HepG2 (cell line): Measurements from ENCODE around the gene CDH22. TPM values are rescaled to one million over a fixed set of nuclear protein-coding genes. Genes with fewer than 3 reads are reported as not detected.

Experiments
- AGO1 ChIP-seq: fragments of 200-400 bp; formaldehyde crosslinking; IDR thresholded peaks from 2 replicates; pipeline ENCODE4 v1.6.1; 2017; ENCODE audit warnings: mild to moderate bottlenecking, low read depth, low read length, moderate library complexity; ENCODE audit not compliant: poor library complexity, severe bottlenecking
- ARNT2 ChIP-seq: sonication (generic); formaldehyde crosslinking; IDR thresholded peaks from 2 replicates; pipeline ENCODE4 v1.8.0; 2022; ENCODE audit warnings: mild to moderate bottlenecking, low read depth, missing genetic modification reagents, moderate library complexity
- ATF7-NPFF ChIP-seq: sonication (generic); formaldehyde crosslinking; IDR thresholded peaks from 2 replicates; pipeline ENCODE4 v1.8.1; 2023; ENCODE audit warnings: mild to moderate bottlenecking, low read depth, missing genetic modification reagents, moderate library complexity
- BCL6 ChIP-seq: IDR thresholded peaks from 2 replicates; pipeline ENCODE4 v1.6.1; 2016; ENCODE audit warnings: missing genetic modification reagents, missing compliant biosample characterization
- BORCS8-MEF2B ChIP-seq: sonication (generic); formaldehyde crosslinking; IDR thresholded peaks from 2 replicates; pipeline ENCODE4 v1.8.0; 2022; ENCODE audit warnings: mild to moderate bottlenecking, missing genetic modification reagents
- DNMT1 ChIP-seq: sonication (generic); formaldehyde crosslinking; IDR thresholded peaks from 2 replicates; pipeline ENCODE4 v1.5.1; 2020; ENCODE audit warnings: mild to moderate bottlenecking, missing genetic modification reagents
- GABPB1 ChIP-seq: IDR thresholded peaks from 2 replicates; pipeline ENCODE4 v1.6.1; 2016; ENCODE audit warnings: mild to moderate bottlenecking, missing genetic modification reagents, moderate library complexity, missing compliant biosample characterization
- HNRNPH1 ChIP-seq: fragments of 200-400 bp; formaldehyde crosslinking; optimal IDR thresholded peaks from 2 replicates; pipeline ENCODE3; 2017; ENCODE audit warnings: mild to moderate bottlenecking, low read depth, low read length
- HOXA5 ChIP-seq: sonication (generic); formaldehyde crosslinking; IDR thresholded peaks from 2 replicates; pipeline ENCODE4 v1.4.0; 2020; ENCODE audit warnings: missing genetic modification reagents
- JUN ChIP-seq: sonication (generic); formaldehyde crosslinking; IDR thresholded peaks from 2 replicates; pipeline ENCODE4 v1.4.0; 2020; ENCODE audit warnings: mild to moderate bottlenecking, missing genetic modification reagents
- MEIS1 ChIP-seq: sonication (generic); formaldehyde crosslinking; IDR thresholded peaks from 2 replicates; pipeline ENCODE4 v1.9.0; 2021; ENCODE audit warnings: mild to moderate bottlenecking, missing genetic modification reagents, moderate library complexity, borderline replicate concordance
- NCOR1 ChIP-seq: fragments of 200-600 bp; sonication (generic); IDR thresholded peaks from 2 replicates; pipeline ENCODE4 v1.7.0; 2017; ENCODE audit warnings: antibody characterized with exemption, low read length, borderline replicate concordance
- NFKB2 ChIP-seq: sonication (generic); formaldehyde crosslinking; IDR thresholded peaks from 2 replicates; pipeline ENCODE4 v1.4.0; 2020; ENCODE audit warnings: missing genetic modification reagents, borderline replicate concordance
- NR0B2 ChIP-seq: sonication (generic); formaldehyde crosslinking; IDR thresholded peaks from 2 replicates; pipeline ENCODE4 v1.4.0; 2020; ENCODE audit warnings: mild to moderate bottlenecking, missing genetic modification reagents
- POLR2A ChIP-seq, 2 experiments: IDR thresholded peaks; 2 replicates each; pipeline ENCODE4 v1.6.1; 2011; ENCODE audit warnings: low read depth in 2 of 2, low read length in 2 of 2, mild to moderate bottlenecking in 1 of 2, moderate library complexity in 1 of 2; ENCODE audit not compliant: insufficient read depth in 1 of 2
- ZBTB10 ChIP-seq: sonication (generic); formaldehyde crosslinking; IDR thresholded peaks from 2 replicates; pipeline ENCODE4 v1.4.0; 2020; ENCODE audit warnings: missing genetic modification reagents, borderline replicate concordance
- ZBTB26 ChIP-seq: IDR thresholded peaks from 2 replicates; pipeline ENCODE4 v1.6.1; 2016; ENCODE audit warnings: missing compliant biosample characterization, missing genetic modification reagents, borderline replicate concordance
- ZBTB44 ChIP-seq: sonication (generic); formaldehyde crosslinking; IDR thresholded peaks from 2 replicates; pipeline ENCODE4 v1.4.0; 2020; ENCODE audit warnings: missing genetic modification reagents
- ZNF362 ChIP-seq: sonication (generic); formaldehyde crosslinking; IDR thresholded peaks from 2 replicates; pipeline ENCODE4 v1.4.0; 2020; ENCODE audit warnings: missing genetic modification reagents, mild to moderate bottlenecking, borderline replicate concordance
- ZNF446 ChIP-seq: sonication (generic); formaldehyde crosslinking; IDR thresholded peaks from 2 replicates; pipeline ENCODE4 v1.5.0; 2020; ENCODE audit warnings: mild to moderate bottlenecking, missing genetic modification reagents
- ZNF496 ChIP-seq: sonication (generic); formaldehyde crosslinking; IDR thresholded peaks from 2 replicates; pipeline ENCODE4 v1.8.1; 2023; ENCODE audit warnings: mild to moderate bottlenecking, moderate library complexity, missing genetic modification reagents; ENCODE audit not compliant: insufficient replicate concordance
- polyA plus RNA-seq, 8 experiments: library from polyadenylated mRNA; depleted of rRNA in 3 of 8; stranded (reverse) in 7 of 8; unstranded in 1 of 8; fragments of >200 nt; fragmentation: Illumina TruSeq in 4 of 8; extraction: Trizol in 4 of 8; gene quantifications; 2 replicates each; pipeline versions ENCODE4 v1.2.1 to v1.2.3, GENCODE V29; 2011 to 2016; ENCODE audit warnings: low read depth in 4 of 8, missing spikeins in 1 of 8, mixed read lengths in 1 of 8; ENCODE audit not compliant: insufficient read depth in 1 of 8
- total RNA-seq, 5 experiments: library from RNA; depleted of rRNA; stranded (reverse); fragments of >200 nt; fragmentation: Illumina TruSeq; extraction: Trizol; gene quantifications; 2 replicates each; pipeline ENCODE4 v1.2.3, GENCODE V29; 2016; ENCODE audit warnings: low read depth in 1 of 5

The CDH22 gene
- total and polyA plus RNA-seq, 2 of the 13 experiments (the other 11 are each of a cell fraction or from before 2014, with no cell fraction given): not detected

GRCh38 chr20:46307139-46307998 is 929 bp downstream of the CDH22 start (continued):
- TF ChIP-seq ZNF362 (CRISPR knock-in tag) (peak; percentile 16; the same call in 1 of the 2 replicates), ATF7-NPFF (CRISPR knock-in tag) (no peak), NFKB2 (CRISPR knock-in tag) (peak; percentile 82; the same call in 1 of the 2 replicates), BORCS8-MEF2B (CRISPR knock-in tag) (peak; percentile 67; the same call in 1 of the 2 replicates), GABPB1 (peak; percentile 52; the same call in 1 of the 2 replicates), HNRNPH1 (no peak), BCL6 (CRISPR knock-in tag) (no peak), ZNF446 (CRISPR knock-in tag) (no peak), ZBTB26 (CRISPR knock-in tag) (no peak), HOXA5 (peak; percentile 62; the same call in 1 of the 2 replicates), ARNT2 (CRISPR knock-in tag) (peak; percentile 69), DNMT1 (CRISPR knock-in tag) (peak; percentile 49; the same call in 1 of the 2 replicates), ZNF496 (CRISPR knock-in tag) (no peak), ZBTB44 (CRISPR knock-in tag) (no peak), ZBTB10 (CRISPR knock-in tag) (peak; percentile 93), NR0B2 (CRISPR knock-in tag) (peak; percentile 88; the same call in 1 of the 2 replicates), JUN (CRISPR knock-in tag) (no peak), NCOR1 (no peak), AGO1 (peak; percentile 64), POLR2A (IDR thresholded peaks at IDR 0.05; ENCODE audit: insufficient read depth in 1 of 2, low read depth in 2 of 2, low read length in 2 of 2) (no peak), MEIS1 (CRISPR knock-in tag) (no peak)
